Endothelial cell (in vitro differentiated cells): ENCODE measurements around the gene CCNT2. TPM values are rescaled to one million over a fixed set of nuclear protein-coding genes. Genes with fewer than 3 reads are reported as not detected.

Experiments
- DNase-seq: peaks from one replicate; pipeline ENCODE4 v3.0.0; 2021; ENCODE audit warnings: low spot score
- H3K27ac Mint-ChIP-seq: one replicate; pipeline ENCODE4 v1.8.0; 2021; ENCODE audit warnings: mixed read lengths, inconsistent platforms; ENCODE audit not compliant: unreplicated experiment
- H3K27me3 Mint-ChIP-seq: one replicate; pipeline ENCODE4 v1.8.0; 2021; ENCODE audit warnings: mild to moderate bottlenecking, moderate library complexity, mixed read lengths, inconsistent platforms; ENCODE audit not compliant: unreplicated experiment
- H3K36me3 Mint-ChIP-seq: one replicate; pipeline ENCODE4 v1.8.0; 2021; ENCODE audit warnings: mild to moderate bottlenecking, low read depth, mixed read lengths, inconsistent platforms; ENCODE audit not compliant: unreplicated experiment
- H3K4me1 Mint-ChIP-seq: one replicate; pipeline ENCODE4 v1.8.0; 2021; ENCODE audit warnings: mild to moderate bottlenecking, mixed read lengths, inconsistent platforms; ENCODE audit not compliant: unreplicated experiment
- H3K4me3 Mint-ChIP-seq: one replicate; pipeline ENCODE4 v1.8.0; 2021; ENCODE audit warnings: mild to moderate bottlenecking, mixed read lengths, inconsistent platforms; ENCODE audit not compliant: unreplicated experiment
- H3K9me3 Mint-ChIP-seq: one replicate; pipeline ENCODE4 v1.8.0; 2021; ENCODE audit warnings: mixed read lengths, inconsistent platforms; ENCODE audit not compliant: unreplicated experiment
- total RNA-seq: library from RNA; stranded (reverse); fragmentation: NEBNext Ultra II Directional; extraction: Animal tissue kit (Norgen Biotek cat#: 25700); gene quantifications from one replicate; pipeline ENCODE4 v1.2.1, GENCODE V29; 2021; ENCODE audit not compliant: unreplicated experiment
- TF ChIP-seq, protein P1 (sequence below): fragments of 200-600 bp; sonication (generic); IDR thresholded peaks from one replicate; pipeline ENCODE4 v1.5.0; 2021; ENCODE audit warnings: antibody characterized with exemption; ENCODE audit not compliant: unreplicated experiment

CCNT2 gene
- total RNA-seq, 1 donor from 2014 or later, result 49.5 TPM

DNA sequence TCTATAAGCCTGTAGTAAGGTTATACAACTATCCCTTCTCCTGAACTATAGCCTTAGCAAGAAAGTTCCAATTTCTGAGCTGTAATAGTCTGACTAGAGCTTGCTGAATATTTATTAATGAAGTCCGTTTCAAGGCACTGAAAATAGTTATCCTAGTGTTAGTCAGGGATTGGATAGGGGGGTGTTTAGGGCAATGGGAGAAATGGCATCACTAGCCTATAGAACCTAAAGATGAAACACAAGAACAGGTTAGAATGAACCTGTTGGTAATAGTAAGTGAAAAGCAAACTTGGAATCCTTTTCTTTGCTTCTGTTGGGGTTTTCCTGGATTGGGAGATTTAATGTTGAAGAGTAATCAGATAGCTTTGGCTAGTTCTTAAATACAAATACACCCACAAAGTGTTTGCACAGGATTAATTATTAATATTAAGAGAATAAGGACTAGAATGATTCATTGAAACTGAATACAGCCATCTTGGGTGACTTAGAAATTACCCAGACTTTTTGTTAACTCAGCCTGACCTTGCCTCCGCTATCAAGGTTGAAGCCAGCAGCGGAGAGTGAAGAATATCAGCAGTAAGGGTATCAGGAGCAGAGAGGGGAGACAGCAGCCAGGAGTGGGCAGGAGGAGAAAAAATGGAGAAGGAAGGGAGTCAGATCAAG is 14.4 kb downstream of the CCNT2 start:
- H3K27ac Mint-ChIP-seq, result no peak overlapping the region
- TF ChIP-seq, protein P1, sequence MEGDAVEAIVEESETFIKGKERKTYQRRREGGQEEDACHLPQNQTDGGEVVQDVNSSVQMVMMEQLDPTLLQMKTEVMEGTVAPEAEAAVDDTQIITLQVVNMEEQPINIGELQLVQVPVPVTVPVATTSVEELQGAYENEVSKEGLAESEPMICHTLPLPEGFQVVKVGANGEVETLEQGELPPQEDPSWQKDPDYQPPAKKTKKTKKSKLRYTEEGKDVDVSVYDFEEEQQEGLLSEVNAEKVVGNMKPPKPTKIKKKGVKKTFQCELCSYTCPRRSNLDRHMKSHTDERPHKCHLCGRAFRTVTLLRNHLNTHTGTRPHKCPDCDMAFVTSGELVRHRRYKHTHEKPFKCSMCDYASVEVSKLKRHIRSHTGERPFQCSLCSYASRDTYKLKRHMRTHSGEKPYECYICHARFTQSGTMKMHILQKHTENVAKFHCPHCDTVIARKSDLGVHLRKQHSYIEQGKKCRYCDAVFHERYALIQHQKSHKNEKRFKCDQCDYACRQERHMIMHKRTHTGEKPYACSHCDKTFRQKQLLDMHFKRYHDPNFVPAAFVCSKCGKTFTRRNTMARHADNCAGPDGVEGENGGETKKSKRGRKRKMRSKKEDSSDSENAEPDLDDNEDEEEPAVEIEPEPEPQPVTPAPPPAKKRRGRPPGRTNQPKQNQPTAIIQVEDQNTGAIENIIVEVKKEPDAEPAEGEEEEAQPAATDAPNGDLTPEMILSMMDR, result no peak
- no peak overlapping the region for H3K4me3 Mint-ChIP-seq
- peaks cover 8% of the 10 kb centered on the region for H3K4me1 Mint-ChIP-seq
- DNase-seq, result no peak
- H3K36me3 Mint-ChIP-seq, result no peaks in the 10 kb centered on the region
- H3K27me3 Mint-ChIP-seq, result no peaks in the 10 kb centered on the region
- no peaks in the 10 kb centered on the region for H3K9me3 Mint-ChIP-seq

DNA sequence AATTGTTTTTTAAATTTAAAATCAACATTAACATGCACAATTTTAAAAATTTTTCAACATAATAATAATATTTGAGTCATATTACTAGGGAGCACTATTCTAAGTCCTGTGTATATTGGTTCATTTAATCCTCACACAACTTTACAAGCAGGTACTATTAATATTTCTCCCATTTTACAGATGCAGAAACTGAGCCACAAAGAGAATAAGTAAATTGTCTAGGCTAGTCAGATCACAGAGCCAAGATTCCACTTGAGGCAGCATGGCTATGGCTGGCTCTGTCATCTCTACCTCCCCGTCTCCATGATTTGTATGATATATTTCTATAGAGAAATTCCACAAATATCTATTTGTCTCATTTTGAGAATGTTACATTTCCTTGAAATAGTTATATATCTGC is 15.1 kb downstream of the CCNT2 start:
- peaks cover 6% of the 10 kb centered on the region for H3K36me3 Mint-ChIP-seq
- DNase-seq, result no peak
- no peaks in the 10 kb centered on the region for H3K9me3 Mint-ChIP-seq
- H3K27ac Mint-ChIP-seq, result no peak overlapping the region
- TF ChIP-seq, protein P1, result no peak
- no peak overlapping the region for H3K4me3 Mint-ChIP-seq
- no peaks in the 10 kb centered on the region for H3K27me3 Mint-ChIP-seq
- H3K4me1 Mint-ChIP-seq, result peaks cover 8% of the 10 kb centered on the region

DNA sequence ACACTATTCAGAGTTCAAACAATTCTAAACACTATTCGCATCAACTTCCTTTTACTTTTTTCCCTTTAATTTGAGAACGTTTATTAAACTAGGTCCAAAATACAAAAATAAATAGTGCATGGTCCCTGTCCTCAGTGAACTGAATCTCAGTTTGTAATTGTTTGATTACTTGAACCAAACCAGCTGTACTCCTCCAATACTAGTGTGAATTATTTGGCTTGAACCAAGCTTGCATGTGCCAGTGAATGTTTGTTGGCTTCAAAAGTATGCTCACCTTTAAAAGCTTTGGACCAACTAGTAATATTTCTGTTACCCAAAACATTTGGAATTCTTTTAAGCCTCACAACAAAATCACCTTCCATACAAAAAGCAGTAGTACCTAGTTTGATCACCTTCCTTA is 15.5 kb downstream of the CCNT2 start:
- Mint-ChIP-seq H3K4me1 (peaks cover 8% of the 10 kb centered on the region), H3K27ac (no peak overlapping the region), H3K36me3 (peaks cover 6% of the 10 kb centered on the region), H3K27me3 (no peaks in the 10 kb centered on the region), H3K4me3 (no peak overlapping the region), H3K9me3 (no peaks in the 10 kb centered on the region)
- no peak for DNase-seq
- TF ChIP-seq, protein P1, result no peak

DNA sequence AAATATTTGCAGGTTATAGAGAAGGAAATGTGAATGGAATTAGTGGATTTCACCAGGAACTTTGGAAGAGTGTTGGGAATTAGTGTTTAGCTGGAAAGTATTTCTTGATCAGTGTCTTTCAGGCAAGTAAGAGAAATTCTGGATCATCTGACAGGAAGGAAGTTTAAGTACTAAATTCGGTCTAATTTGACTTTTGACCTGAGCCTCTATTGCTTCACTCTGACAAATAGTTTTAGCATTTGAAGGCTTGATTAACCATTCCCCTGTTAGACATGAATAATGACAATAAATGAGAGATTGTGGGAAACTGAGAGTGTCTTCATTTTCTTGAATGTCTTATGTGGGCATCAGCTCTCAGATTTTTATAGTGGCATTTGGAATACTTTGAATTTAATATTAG is 16.0 kb downstream of the CCNT2 start:
- Mint-ChIP-seq H3K4me3 (no peak overlapping the region), H3K27ac (no peak overlapping the region), H3K4me1 (peaks cover 8% of the 10 kb centered on the region), H3K27me3 (no peaks in the 10 kb centered on the region), H3K36me3 (peaks cover 7% of the 10 kb centered on the region), H3K9me3 (no peaks in the 10 kb centered on the region)
- TF ChIP-seq, protein P1, result no peak
- DNase-seq, result no peak

DNA sequence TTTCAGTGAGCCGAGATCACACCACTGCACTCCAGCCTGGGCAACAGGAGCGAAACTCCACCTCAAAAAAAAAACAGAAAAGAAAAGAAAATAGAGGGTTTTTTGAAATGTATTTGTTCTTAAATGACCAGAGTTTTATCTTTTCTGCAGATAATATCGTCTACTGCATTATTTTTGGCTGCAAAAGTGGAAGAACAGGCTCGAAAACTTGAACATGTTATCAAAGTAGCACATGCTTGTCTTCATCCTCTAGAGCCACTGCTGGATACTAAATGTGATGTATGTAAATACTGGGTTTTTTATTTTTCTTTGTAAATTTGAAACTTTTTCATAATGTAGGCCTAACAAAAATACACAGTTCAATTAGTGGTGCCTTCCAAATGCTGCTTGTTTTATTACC is 18.1 kb downstream of the CCNT2 start:
- no peak overlapping the region for H3K4me3 Mint-ChIP-seq
- H3K4me1 Mint-ChIP-seq, result peaks cover 8% of the 10 kb centered on the region
- TF ChIP-seq, protein P1, result no peak
- no peak for DNase-seq
- no peaks in the 10 kb centered on the region for H3K27me3 Mint-ChIP-seq
- no peak overlapping the region for H3K27ac Mint-ChIP-seq
- no peaks in the 10 kb centered on the region for H3K9me3 Mint-ChIP-seq
- H3K36me3 Mint-ChIP-seq, result peaks cover 11% of the 10 kb centered on the region
